HG03565 (cell line): ENCODE measurements around the gene UNK.
"Not testable (repeated sequence)": the region's sequence is repeated elsewhere in the genome, so short reads cannot be mapped to it uniquely, and the experiment has no call there.

Experiments used
- ATAC-seq: cut with Tn5 transposase; IDR thresholded peaks from one replicate; pipeline ENCODE4 v1.9.1; 2021; ENCODE audit warnings: mild to moderate bottlenecking, moderate library complexity; ENCODE audit not compliant: unreplicated experiment

Gene UNK

GRCh38 chr17:75846692-75847613 is 62.3 kb downstream of the UNK start:
- ATAC-seq: no peak

- no peak for ATAC-seq
These were observed 63.3 kb downstream of the UNK start for GRCh38 chr17:75847614-75848522.

GRCh38 chr17:75848523-75849278 is 64.1 kb downstream of the UNK start:
- ATAC-seq: no peak

DNA sequence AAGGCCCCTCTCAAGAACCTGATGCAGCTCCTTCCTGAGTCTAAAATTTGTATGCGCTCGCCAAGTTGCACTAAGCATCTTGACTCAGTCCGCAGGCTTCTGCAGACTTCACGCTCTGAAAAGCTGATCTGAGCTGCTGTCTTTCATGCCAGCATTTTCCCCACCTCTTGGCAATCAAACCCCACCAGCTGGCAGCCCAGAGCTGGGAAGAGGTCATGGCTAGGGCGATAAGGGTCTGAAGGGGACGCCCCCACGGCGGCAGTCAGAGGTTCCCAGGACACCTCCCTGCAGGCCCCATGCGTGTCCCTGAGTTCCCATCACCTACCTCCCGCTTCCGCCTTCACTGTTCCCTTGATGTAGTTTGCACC is 64.7 kb downstream of the UNK start:
- ATAC-seq: no peak

- ATAC-seq: no peak
These were observed 65.1 kb downstream of the UNK start for GRCh38 chr17:75849724-75850123.

DNA sequence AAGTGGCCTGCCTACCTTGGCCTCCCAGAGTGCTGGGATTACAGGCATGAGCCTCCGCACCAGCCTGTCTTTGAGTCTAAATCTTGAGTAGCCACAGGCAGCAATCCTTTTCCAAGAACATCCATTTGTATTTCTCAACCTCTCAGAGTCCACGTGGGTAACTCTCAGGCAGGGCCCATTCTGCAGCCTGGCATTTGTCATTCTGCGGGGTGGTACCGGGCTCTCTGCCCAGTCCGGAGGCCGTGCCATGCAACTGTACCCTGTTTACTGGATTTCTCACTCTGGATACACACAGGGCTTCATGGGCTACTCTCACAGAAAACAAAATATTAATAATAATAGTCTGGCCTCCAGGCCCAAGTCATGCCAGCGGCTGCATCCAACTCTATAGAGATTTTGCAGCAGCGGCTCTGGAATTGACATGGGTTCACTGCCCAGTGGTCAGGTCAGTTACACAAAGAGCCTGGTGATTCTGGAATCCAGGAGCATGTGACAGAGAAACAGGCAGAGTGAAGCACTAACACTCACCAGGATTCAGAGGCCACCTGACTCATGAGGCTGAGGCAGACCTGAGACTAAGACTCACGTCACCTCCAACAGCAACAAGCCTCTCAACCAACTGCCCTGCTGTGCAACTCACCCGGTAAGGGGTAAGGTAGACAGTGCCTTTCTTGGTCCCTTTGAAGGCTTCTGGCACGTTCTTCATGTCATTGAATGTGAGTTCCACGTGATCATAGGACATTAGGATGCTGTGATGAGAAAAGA is 66.5 kb downstream of the UNK start:
- no peak for ATAC-seq

- not testable (repeated sequence) for ATAC-seq
These were observed 67.0 kb downstream of the UNK start for GRCh38 chr17:75851693-75851991.

DNA sequence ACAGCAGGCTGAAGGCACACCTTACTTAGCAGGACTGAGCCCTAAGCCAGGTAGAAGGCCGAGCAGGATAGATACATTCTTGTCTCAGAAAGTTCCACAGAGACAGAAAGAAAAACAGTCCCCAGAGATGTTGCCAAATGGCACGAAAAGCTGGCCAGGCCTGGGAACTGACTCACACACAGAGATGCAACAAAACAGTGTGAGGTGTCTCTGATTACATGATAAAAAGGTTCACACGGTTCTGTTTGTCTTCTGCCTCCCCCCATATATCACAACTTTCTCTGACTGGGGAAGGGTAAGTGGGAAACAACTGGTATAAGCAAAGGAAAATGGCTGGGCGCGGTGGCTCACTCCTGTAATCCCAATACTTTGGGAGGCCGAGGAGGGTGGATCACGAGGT is 68.8 kb downstream of the UNK start:
- ATAC-seq: no peak

- ATAC-seq: no peak
These were observed 69.6 kb downstream of the UNK start for GRCh38 chr17:75854101-75854748.

- ATAC-seq: no peak
These were observed 70.3 kb downstream of the UNK start for GRCh38 chr17:75854881-75855309.

DNA sequence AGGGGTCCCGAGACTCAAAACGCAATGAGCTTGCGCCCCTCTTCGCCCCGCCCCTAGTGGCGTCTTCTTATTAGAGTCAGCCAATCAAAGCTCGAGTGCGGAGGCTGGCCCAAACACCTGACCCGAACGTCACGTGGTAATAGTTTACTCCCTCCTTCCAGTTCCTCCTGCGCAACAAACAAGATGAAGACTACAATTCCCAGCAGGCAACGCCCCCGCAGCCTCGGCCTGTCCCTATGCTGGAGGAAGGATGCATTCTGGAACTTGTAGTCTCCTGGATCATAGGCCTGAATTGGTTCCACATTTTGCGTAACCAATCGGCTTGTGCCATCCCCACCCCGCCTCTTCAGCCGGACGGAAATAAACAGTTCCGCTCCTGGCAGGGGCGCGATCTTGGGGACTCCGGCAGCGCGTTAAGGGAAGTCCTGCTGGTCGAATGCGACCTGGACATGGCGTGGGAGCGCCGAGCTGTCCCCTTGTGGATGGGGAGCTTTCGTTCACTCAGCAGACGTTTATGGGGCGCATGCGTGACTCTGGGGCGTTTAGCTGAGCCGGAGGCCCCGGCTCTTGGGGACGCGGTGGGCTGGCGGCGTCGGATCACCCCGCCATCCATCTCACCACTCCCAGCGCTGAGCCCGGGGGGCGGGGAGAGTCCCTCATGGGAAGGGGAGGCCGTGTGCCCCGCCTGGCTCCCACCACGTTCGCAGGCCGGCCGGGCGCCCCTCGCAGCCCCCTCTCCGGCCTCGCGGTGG is 70.9 kb downstream of the UNK start, which contains the start of gene WBP2:
TSS of gene WBP2 (minus strand) at position 26 of the 752 bp plus-strand sequence. CDS start 38 bp downstream, outside the sequence.
- peak; percentile 85 for ATAC-seq

- ATAC-seq: peak; percentile 2
These were observed 71.6 kb downstream of the UNK start for GRCh38 chr17:75856062-75856756.

- not testable (repeated sequence) for ATAC-seq
These were observed 74.8 kb downstream of the UNK start for GRCh38 chr17:75859358-75859757.

- no peak for ATAC-seq
These were observed 77.3 kb downstream of the UNK start for GRCh38 chr17:75861927-75862317.

DNA sequence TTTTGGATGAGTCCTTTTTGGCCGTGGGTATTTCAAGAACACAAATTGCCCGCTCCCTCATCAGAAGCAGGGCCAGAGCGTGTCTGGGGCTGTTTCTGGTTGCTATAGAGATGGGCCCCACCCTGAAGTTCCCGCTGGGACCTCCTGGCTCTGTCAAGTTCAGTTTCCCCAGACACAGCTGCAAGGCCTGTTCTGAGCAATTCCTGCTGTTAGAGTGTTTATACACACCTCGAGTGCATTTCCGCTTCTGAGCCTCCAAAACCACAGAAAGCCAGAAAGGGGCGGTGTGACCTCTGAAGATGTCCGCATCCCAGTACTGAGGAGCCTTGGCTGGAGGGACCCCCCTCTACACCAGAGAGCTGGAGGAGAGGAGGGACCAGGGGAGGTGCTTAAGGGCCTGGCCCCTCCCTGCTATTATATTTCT is 79.9 kb downstream of the UNK start:
- ATAC-seq: peak; percentile 73

- peak; percentile 26 for ATAC-seq
These were observed 80.3 kb downstream of the UNK start for GRCh38 chr17:75864887-75865286.

GRCh38 chr17:75865404-75866188 is 81.0 kb downstream of the UNK start:
- not testable (repeated sequence) for ATAC-seq
